Measurements from ENCODE around the gene AKAP5. TPM values are rescaled to one million over a fixed set of nuclear protein-coding genes. Genes with fewer than 3 reads are reported as not detected.
"Not testable (repeated sequence)": the region's sequence is repeated elsewhere in the genome, so short reads cannot be mapped to it uniquely, and the experiment has no call there.

AKAP5 gene
- total RNA-seq, 1 experiment from 2014 or later: 1.9 TPM

DNA sequence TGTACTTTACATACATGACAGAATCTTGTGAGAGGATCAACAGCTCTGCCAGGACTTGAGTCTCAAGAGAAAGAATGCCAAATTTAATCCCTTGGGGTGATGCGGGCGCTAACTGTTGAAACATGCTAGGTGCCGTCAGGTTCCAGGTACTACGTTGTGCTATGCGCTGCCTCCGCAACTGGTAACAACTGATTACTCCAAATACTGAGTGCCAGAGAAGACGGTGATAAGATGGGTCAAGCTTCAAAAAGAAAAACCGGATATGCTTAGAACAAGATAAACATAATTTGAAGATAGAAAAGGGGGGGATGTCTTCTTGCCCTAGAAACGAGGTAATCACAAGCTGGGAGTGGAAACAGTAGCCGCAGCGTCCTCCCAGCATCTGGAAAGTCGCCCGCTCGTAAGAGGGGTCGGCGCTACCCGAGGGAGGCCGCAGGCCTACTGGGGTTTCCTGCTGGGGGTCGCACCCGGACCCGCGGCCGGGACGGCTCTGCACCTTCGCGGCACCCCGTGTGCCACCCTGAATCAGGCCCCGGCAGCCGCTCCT is 37.7 kb downstream of the AKAP5 start:
- DNase-seq (ENCODE audit: low spot score): no peak

DNA sequence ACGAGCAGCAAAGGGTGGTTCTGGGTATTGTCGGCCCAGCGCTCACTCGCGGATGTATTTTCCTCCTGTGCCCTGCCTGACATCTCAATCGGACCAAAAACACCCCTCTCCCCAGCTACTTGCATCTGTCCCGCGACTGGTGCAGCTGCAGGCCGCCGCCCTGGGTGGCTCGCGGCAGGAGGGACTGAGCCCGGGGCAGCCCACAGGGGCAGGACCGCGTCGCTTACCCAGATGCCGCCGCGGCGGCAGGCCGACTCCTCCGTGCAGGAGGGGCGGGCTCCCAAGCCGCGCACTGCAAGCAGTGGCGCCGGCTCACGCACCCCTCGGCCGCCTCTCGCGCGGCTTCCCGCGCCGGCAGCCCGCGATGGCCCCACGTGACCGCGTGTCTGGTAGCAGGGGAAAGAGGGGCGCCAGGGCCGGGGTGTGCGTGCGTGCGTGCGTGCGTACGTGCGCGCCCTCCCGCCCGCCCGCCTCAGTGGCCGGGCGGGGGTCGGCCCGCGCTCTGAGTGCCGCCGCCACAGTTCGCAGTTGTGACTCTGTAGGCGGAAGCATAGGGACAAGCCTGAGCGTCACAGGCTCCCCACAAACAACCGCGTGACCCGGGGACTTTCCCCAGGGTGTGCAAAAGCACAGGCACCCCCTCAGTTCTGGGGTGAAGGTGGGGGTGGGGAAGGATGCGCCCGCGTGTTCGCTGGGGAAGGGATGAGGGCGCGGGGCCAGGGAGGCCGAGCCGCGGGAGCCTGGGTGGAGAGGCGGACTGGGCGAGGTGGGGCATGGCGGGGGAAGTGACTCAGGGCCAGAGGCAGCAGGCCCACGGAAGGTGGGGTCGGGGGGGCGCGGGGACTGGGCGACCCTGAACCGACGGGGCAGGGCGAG is 38.4 kb downstream of the AKAP5 start, which contains the start of gene ZBTB25:
Gene ZBTB25, minus strand, starts transcription at position 405 of the 876 bp plus-strand sequence. CDS start 13,305 bp downstream, outside the sequence.
- peak; percentile 64 for DNase-seq (ENCODE audit: low spot score)

GRCh38 chr14:64504310-64504896 is 39.1 kb downstream of the AKAP5 start, which contains the start of gene ZBTB1:
TSS of gene ZBTB1 (plus strand) at chr14:64504770. CDS start at chr14:64521505, 16,735 bp downstream.
- peak; percentile 44 for DNase-seq (ENCODE audit: low spot score)

- DNase-seq (ENCODE audit: low spot score): peak; percentile 58
Measured at GRCh38 chr14:64504897-64505794, 39.8 kb downstream of the AKAP5 start.

- DNase-seq (ENCODE audit: low spot score): no peak
Measured at GRCh38 chr14:64506721-64507120, 41.4 kb downstream of the AKAP5 start.

DNA sequence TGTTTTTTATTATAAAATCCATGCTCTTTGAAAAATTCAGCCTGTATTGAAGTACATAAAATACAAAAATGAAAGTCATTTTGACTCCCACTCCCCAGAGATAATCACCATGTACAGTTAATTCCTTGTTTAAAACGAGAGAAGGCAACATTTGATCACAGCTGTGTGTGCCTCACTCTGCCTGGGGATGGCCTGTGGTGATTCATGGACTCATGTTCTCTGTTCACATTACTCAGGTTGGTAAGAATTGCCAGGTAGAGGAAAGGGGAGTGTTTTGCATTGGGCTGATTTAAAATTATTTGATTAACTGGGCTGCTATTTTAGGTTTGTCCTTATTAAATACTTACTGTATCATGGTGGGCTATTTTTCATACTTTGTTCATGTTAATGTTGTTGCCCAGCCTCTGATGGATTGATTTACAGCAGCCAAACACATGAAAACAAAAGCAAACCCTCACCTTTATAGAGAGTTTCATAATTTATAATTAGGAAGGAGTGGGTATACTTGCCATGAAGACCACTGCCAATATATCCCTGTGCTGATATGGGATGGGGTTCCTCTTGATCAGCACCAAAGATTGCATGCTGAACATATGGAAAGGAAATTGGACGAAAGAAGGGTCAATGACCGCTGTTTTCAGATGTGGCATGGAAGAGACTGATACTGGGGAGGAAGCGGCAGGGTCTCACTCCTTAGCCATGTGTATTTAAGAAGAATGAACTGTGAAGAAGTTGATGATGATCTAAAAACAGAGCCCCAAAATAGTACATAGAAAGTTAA is 42.3 kb downstream of the AKAP5 start:
- peak; percentile 16 for DNase-seq (ENCODE audit: low spot score)

DNA sequence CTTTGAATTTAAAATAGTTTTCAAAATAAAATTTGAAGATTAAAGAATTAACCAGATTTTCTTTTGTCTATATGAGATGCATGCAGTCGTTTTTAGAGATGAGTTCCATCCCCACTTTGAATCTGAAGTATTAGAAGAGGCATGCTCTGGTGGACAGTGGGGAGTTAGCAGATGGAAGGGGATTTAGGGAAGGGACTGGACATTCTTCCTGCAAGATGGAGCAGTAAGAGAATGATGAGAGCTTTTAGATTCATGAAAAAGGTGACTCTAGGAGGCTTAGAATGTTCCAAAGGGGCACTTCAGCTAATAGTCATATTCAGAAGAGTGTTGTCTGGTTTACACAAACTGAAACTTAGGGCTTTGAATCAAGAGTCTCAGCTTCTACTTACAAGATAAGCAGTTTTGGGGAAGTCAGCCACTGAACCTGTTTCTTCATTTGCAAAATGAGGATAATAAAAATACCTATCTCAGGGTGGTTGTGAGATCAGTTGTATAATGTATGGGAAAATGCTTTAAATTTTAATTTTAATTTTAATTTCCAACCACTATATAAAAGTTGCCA is 43.0 kb downstream of the AKAP5 start:
- DNase-seq (ENCODE audit: low spot score): no peak

GRCh38 chr14:64509036-64509435 is 43.7 kb downstream of the AKAP5 start:
- no peak for DNase-seq (ENCODE audit: low spot score)

GRCh38 chr14:64510825-64511671 is 45.7 kb downstream of the AKAP5 start:
- DNase-seq (ENCODE audit: low spot score): peak; percentile 40

DNA sequence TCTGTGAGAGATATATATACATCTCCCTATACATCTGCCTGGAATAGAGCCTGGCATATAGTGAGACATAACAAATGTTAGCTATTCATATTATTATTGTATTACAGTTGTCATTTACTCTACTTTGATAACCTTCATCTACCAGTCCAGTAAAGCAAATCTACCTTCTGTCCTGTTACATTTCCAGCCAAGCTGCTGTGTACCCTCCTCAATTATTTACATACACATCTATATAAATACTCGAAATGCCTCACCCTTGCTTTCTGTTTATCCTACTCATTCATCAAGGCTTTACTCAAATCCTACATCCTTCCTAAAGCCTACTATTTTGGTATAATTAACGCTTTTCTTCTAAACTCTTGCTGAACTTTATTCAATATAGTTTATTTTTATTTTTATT is 48.0 kb downstream of the AKAP5 start:
- no peak for DNase-seq (ENCODE audit: low spot score)

GRCh38 chr14:64515053-64515452 is 49.8 kb downstream of the AKAP5 start:
- DNase-seq (ENCODE audit: low spot score): no peak

DNA sequence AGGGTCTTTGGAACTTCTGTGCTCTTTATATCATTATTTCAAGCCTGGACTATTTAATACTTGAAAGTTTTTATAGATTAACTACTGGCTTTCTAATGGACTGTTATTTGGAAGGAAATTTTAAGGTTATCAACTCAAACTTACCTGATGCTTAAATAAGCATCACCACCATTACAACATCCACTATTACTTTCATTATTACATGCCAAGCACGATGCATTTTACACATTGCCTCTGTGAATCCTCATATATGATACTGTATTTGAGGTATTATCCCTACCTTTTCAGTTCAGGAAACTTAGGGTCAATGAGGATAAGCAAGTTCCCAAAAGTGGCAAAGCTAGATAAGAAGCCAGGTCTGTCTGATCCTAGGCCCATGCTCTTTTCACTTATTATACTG is 51.7 kb downstream of the AKAP5 start:
- no peak for DNase-seq (ENCODE audit: low spot score)

DNA sequence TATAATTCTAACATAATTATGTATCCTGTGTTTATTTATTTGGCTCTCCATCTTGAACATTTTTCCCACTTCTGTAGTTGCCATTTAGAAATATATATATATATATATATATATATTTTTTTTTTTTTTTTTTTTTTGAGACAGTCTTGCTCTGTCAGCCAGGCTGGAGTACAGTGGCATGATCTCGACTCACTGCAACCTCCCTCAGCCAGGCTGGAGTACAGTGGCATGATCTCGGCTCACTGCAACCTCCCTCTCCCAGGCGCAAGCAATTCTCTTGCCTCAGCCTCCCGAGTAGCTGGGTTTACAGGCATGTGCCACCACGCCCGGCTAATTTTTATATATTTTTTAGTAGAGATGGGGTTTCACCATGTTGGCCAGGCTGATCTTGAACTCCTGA is 52.4 kb downstream of the AKAP5 start:
- DNase-seq (ENCODE audit: low spot score): not testable (repeated sequence)

DNA sequence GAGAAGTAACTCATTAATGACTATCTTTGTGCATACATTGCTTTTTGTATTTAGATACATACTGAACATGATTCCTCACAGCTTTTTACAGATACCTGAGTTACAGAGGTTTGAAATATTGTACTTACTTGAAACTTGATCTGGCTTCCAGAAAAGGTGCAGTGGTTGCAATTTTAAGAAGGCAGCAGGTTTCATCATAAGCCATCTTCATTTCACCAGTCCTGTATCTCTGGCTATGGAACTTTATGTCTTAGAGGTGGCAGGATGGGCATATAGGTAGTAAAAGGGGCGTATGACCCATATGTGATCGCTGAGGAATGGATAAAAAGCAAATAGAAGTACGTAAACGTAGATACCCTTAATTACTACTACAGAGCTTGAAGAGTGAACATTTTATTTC is 52.9 kb downstream of the AKAP5 start:
- DNase-seq (ENCODE audit: low spot score): no peak

DNA sequence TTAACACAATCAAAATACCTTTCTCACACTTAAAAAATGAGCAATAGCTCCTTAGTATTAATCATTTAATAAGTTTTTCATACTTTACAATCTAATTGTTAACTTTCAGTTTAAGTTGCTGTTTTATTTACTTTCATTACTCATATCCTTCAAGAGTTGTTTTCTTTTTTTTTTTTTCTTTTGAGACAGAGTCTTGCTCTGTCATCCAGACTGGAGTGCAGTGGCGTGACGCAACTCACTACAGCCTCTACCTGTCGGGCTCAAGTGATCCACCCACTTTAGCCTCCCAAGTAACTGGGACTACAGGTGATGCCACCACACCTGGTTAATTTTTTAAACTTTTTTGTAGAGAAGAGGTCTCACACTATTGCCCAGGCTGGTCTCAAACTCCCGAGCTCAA is 55.4 kb downstream of the AKAP5 start:
- DNase-seq (ENCODE audit: low spot score): no peak

DNA sequence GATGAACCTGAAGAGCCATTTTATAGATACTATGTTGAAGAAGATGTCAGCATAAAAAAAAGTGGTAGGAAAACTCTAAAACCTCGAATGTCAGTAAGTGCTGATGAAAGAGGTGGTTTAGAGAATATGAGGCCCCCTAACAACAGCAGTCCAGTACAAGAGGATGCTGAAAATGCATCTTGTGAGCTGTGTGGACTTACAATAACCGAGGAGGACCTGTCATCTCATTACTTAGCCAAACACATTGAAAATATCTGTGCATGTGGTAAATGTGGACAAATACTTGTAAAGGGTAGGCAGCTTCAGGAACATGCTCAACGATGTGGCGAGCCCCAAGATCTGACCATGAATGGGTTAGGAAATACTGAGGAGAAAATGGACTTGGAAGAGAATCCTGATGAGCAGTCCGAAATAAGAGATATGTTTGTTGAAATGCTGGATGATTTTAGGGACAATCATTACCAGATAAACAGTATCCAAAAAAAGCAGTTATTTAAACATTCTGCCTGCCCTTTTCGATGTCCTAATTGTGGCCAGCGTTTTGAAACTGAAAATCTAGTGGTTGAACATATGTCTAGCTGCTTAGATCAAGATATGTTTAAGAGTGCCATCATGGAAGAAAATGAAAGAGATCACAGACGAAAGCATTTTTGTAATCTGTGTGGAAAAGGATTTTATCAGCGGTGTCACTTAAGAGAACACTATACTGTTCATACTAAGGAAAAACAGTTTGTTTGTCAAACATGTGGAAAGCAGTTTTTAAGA is 57.5 kb downstream of the AKAP5 start:
- no peak for DNase-seq (ENCODE audit: low spot score)

All from A172 (cell line).